KMS-11 (cell line): ENCODE results near the gene TDRD10.

Experiments
- H2AFZ ChIP-seq: fragments of 200-600 bp; sonication (generic); 2 replicates; pipeline ENCODE4 v1.6.1; 2016; ENCODE audit warnings: antibody characterized with exemption, mixed run types, low read depth
- H3K27ac ChIP-seq: fragments of 200-600 bp; sonication (generic); 2 replicates; pipeline ENCODE4 v1.6.1; 2016; ENCODE audit warnings: mild to moderate bottlenecking, mixed run types
- H3K27me3 ChIP-seq: fragments of 200-600 bp; sonication (generic); 2 replicates; pipeline ENCODE4 v1.6.1; 2017; ENCODE audit warnings: mild to moderate bottlenecking, low read depth, mixed run types, moderate library complexity; ENCODE audit not compliant: insufficient read depth
- H3K36me3 ChIP-seq: fragments of 200-600 bp; sonication (generic); 2 replicates; pipeline ENCODE4 v1.6.1; 2017; ENCODE audit warnings: mild to moderate bottlenecking, mixed run types; ENCODE audit not compliant: insufficient read depth
- H3K4me1 ChIP-seq: fragments of 200-600 bp; sonication (generic); 2 replicates; pipeline ENCODE4 v1.6.1; 2016; ENCODE audit warnings: mild to moderate bottlenecking, low read depth, mixed run types; ENCODE audit not compliant: poor library complexity, severe bottlenecking
- H3K4me2 ChIP-seq: fragments of 200-600 bp; sonication (generic); 2 replicates; pipeline ENCODE4 v1.7.0; 2016; ENCODE audit warnings: mild to moderate bottlenecking, mixed run types
- H3K4me3 ChIP-seq: fragments of 200-600 bp; sonication (generic); IDR thresholded peaks from 2 replicates; pipeline ENCODE4 v1.6.1; 2017; ENCODE audit warnings: low read depth, low read length, mixed read lengths; ENCODE audit not compliant: insufficient read depth
- H3K79me2 ChIP-seq: fragments of 200-600 bp; sonication (generic); 2 replicates; pipeline ENCODE4 v1.6.1; 2016; ENCODE audit warnings: low read depth, mixed run types; ENCODE audit not compliant: insufficient read depth
- H3K9ac ChIP-seq: fragments of 200-600 bp; sonication (generic); 2 replicates; pipeline ENCODE4 v1.6.1; 2016; ENCODE audit warnings: mild to moderate bottlenecking, mixed run types
- H4K20me1 ChIP-seq: fragments of 200-600 bp; sonication (generic); 2 replicates; pipeline ENCODE4 v1.6.1; 2016; ENCODE audit warnings: mild to moderate bottlenecking, mixed run types; ENCODE audit not compliant: insufficient read depth
- TF ChIP-seq, protein P1 (sequence below): fragments of 200-600 bp; sonication (generic); conservative IDR thresholded peaks from 2 replicates; pipeline ENCODE4 v1.6.1; 2017; ENCODE audit warnings: low read depth, mild to moderate bottlenecking, antibody characterized with exemption, low read length, moderate library complexity, mixed read lengths

TDRD10 gene

DNA sequence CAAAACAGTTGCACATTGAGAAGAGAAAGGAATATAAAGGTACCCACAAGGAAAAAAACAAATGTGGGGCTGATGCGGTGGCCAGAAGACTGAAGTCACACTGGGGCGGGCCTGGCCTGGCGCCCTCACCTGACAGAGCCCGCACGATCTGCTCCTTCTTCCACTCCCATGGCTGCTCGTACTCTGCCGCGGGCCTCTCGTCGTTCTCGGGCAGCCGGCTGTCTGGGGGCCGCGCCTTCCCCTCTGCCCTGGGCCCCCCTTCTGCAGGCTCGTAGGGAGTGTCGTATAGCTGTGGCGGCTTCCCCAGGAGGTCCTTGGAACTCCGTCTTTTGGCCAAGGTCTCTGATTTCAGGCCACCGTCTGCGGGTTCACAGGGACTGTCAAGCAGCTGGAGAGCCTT is 13.1 kb upstream of the TDRD10 start:
- H2AFZ ChIP-seq: no peak overlapping the region
- no peaks in the 10 kb centered on the region for H3K27me3 ChIP-seq
- TF ChIP-seq, protein P1, sequence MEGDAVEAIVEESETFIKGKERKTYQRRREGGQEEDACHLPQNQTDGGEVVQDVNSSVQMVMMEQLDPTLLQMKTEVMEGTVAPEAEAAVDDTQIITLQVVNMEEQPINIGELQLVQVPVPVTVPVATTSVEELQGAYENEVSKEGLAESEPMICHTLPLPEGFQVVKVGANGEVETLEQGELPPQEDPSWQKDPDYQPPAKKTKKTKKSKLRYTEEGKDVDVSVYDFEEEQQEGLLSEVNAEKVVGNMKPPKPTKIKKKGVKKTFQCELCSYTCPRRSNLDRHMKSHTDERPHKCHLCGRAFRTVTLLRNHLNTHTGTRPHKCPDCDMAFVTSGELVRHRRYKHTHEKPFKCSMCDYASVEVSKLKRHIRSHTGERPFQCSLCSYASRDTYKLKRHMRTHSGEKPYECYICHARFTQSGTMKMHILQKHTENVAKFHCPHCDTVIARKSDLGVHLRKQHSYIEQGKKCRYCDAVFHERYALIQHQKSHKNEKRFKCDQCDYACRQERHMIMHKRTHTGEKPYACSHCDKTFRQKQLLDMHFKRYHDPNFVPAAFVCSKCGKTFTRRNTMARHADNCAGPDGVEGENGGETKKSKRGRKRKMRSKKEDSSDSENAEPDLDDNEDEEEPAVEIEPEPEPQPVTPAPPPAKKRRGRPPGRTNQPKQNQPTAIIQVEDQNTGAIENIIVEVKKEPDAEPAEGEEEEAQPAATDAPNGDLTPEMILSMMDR: no peak
- H3K36me3 ChIP-seq: no peaks in the 10 kb centered on the region
- H3K4me2 ChIP-seq: no peak overlapping the region
- no peak overlapping the region for H3K27ac ChIP-seq
- H3K4me1 ChIP-seq: peaks cover 3% of the 10 kb centered on the region
- H4K20me1 ChIP-seq: no peaks in the 10 kb centered on the region
- H3K4me3 ChIP-seq: no peak overlapping the region
- no peak overlapping the region for H3K9ac ChIP-seq
- no peaks in the 10 kb centered on the region for H3K79me2 ChIP-seq

DNA sequence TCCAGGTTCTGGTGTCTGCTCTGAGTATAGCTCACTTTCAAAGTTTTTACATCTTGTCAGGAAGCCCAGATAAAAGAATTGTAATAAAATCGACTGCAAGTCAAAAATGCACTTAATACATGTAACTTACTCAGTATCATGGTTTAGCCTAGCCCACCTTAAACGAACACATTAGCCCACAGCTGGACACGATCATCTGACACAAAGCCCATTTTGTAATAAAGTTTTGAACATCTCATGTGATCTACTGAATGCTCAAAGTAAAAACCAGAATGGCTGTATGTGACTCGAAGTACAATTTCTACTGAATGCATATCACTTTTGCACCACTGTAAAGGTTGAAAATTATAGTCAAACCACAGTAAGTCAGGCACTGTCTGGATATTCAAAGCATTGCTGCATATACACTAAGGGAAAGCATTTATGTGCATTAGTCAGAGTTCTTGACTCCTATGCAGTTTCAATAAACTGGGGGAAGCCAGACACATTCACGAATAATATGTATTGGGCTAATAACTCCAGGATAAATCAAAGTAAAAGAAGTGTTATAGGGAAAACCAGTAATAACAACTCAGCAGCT is 12.2 kb upstream of the TDRD10 start:
- Histone ChIP-seq H2AFZ (no peak overlapping the region), H3K9ac (no peak overlapping the region), H3K79me2 (no peaks in the 10 kb centered on the region), H3K4me1 (peaks cover 3% of the 10 kb centered on the region), H3K36me3 (no peaks in the 10 kb centered on the region), H3K4me2 (no peak overlapping the region), H3K4me3 (no peak overlapping the region), H3K27me3 (no peaks in the 10 kb centered on the region), H4K20me1 (no peaks in the 10 kb centered on the region), H3K27ac (no peak overlapping the region)
- TF ChIP-seq, protein P1: no peak

DNA sequence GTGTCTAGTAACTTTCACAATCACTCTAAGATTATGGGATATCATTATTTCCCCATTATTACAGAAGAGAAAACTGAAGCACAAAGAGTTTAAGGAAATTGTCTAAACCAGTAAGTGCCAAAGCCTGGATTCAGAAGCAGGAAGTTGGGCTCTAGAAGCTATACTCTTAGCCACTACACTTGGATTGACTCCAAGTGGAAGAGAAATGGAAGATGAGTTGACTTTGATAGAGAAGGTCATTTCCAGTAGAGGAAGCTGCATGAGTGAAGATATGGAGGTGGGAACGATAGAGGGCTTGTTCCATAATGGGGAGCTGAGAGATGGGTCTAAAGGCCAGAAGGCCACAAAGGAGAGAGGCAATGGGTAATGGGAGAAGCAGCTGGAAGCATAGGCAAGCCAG is 11.7 kb upstream of the TDRD10 start:
- TF ChIP-seq, protein P1: no peak

DNA sequence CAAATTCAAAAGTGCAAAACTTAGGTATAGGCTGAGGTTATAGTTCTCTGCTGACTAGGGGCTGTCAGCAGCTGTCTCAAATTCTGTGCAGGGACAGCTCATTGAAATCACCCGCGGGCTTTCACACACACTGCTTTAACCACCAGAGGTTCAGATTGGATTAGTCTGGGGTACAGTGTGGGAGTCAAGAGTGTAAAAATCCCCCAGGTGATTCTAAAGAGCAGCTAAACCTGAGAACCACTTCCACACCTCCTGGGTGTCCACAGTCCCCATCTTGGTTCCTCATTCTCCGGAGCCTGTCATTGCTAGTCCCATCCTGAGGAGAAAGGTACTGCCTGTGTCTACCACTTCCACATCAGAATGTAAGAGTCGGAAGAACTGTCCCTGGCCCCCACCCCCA is 9.9 kb upstream of the TDRD10 start:
- no peak overlapping the region for H3K4me2 ChIP-seq

More for the DNA sequence above, 11.7 kb upstream of the TDRD10 start:
- Histone ChIP-seq H3K79me2 (no peaks in the 10 kb centered on the region), H3K9ac (no peak overlapping the region), H3K36me3 (no peaks in the 10 kb centered on the region), H4K20me1 (no peaks in the 10 kb centered on the region), H3K4me1 (peaks cover 3% of the 10 kb centered on the region), H3K4me3 (no peak overlapping the region), H3K27me3 (no peaks in the 10 kb centered on the region), H3K27ac (no peak overlapping the region), H3K4me2 (no peak overlapping the region), H2AFZ (no peak overlapping the region)

More for the DNA sequence above, 9.9 kb upstream of the TDRD10 start:
- Histone ChIP-seq H3K4me3 (no peak overlapping the region), H3K4me1 (peaks cover 8% of the 10 kb centered on the region), H3K27me3 (no peaks in the 10 kb centered on the region), H4K20me1 (no peaks in the 10 kb centered on the region), H2AFZ (no peak overlapping the region), H3K36me3 (no peaks in the 10 kb centered on the region), H3K79me2 (no peaks in the 10 kb centered on the region), H3K9ac (no peak overlapping the region), H3K27ac (no peak overlapping the region)
- TF ChIP-seq, protein P1: no peak
